CD14-positive monocyte (primary cell): ENCODE data around the gene MMP28. TPM values are rescaled to one million over a fixed set of nuclear protein-coding genes. Genes with fewer than 3 reads are reported as not detected.

Source experiments
- DNase-seq, 3 donors: peaks; one replicate each; pipeline ENCODE4 v3.0.0-alpha.2; 2011 to 2022
- H2AFZ ChIP-seq: 2 replicates; pipeline ENCODE4 v1.6.0; 2012; ENCODE audit warnings: mild to moderate bottlenecking, low read depth, low read length, inconsistent platforms; ENCODE audit not compliant: insufficient read depth, poor library complexity, severe bottlenecking
- H3K27ac ChIP-seq, 2 donors: 1 replicate in 1 of 2; 2 replicates in 1 of 2; pipeline ENCODE4 v1.5.1; 2012 to 2013; ENCODE audit warnings: low read length in 2 of 2, control low read depth in 1 of 2, inconsistent platforms in 1 of 2, low read depth in 1 of 2, mild to moderate bottlenecking in 1 of 2
- H3K27me3 ChIP-seq, 2 donors: one replicate each; pipeline versions ENCODE4 v1.6.0 to v1.6.1; 2011 to 2013; ENCODE audit warnings: low read length in 2 of 2; ENCODE audit not compliant: control insufficient read depth in 2 of 2, insufficient read depth in 2 of 2
- H3K36me3 ChIP-seq, 2 donors: replicated peaks in 1 of 2; 1 replicate in 1 of 2; 2 replicates in 1 of 2; pipeline versions ENCODE4 v1.5.1 to v1.6.1; 2012 to 2013; ENCODE audit warnings: low read length in 2 of 2, control low read depth in 1 of 2, inconsistent platforms in 1 of 2, mild to moderate bottlenecking in 1 of 2; ENCODE audit not compliant: insufficient read depth in 2 of 2, control insufficient read depth in 1 of 2
- H3K4me1 ChIP-seq, 2 donors: 1 replicate in 1 of 2; 2 replicates in 1 of 2; pipeline versions ENCODE4 v1.5.1 to v1.6.1; 2012 to 2013; ENCODE audit warnings: low read length in 2 of 2, control low read depth in 1 of 2, inconsistent platforms in 1 of 2, mild to moderate bottlenecking in 1 of 2, moderate library complexity in 1 of 2; ENCODE audit not compliant: insufficient read depth in 2 of 2, control insufficient read depth in 1 of 2
- H3K4me2 ChIP-seq: replicated peaks from 2 replicates; pipeline ENCODE3; 2012; ENCODE audit warnings: low read length, moderate library complexity, mild to moderate bottlenecking; ENCODE audit not compliant: poor library complexity, severe bottlenecking; ENCODE audit errors: extremely low read depth
- H3K4me3 ChIP-seq, 3 experiments: fragments of 200-600 bp in 1 of 3; sonication (generic) in 1 of 3; replicated peaks in 1 of 3; 1 replicate in 2 of 3; 2 replicates in 1 of 3; pipeline ENCODE4 v1.5.1; 2011 to 2013; ENCODE audit warnings: low read length in 3 of 3, mild to moderate bottlenecking in 3 of 3, control low read depth in 2 of 3, low read depth in 2 of 3, inconsistent platforms in 1 of 3, moderate library complexity in 1 of 3
- H3K79me2 ChIP-seq: 2 replicates; pipeline ENCODE4 v1.6.0; 2012; ENCODE audit warnings: mild to moderate bottlenecking, control low read depth, inconsistent platforms, low read length, moderate library complexity; ENCODE audit not compliant: insufficient read depth
- H3K9ac ChIP-seq: 2 replicates; pipeline ENCODE4 v1.6.0; 2017; ENCODE audit warnings: low read length, mild to moderate bottlenecking; ENCODE audit not compliant: insufficient read depth, poor library complexity, severe bottlenecking
- H3K9me3 ChIP-seq, 2 donors: replicated peaks in 1 of 2; 1 replicate in 1 of 2; 2 replicates in 1 of 2; pipeline versions ENCODE4 v1.5.1 to v1.6.1; 2012 to 2013; ENCODE audit warnings: low read length in 2 of 2, control low read depth in 1 of 2; ENCODE audit not compliant: control insufficient read depth in 1 of 2, insufficient read depth in 1 of 2
- H4K20me1 ChIP-seq: 2 replicates; pipeline ENCODE4 v1.6.0; 2012; ENCODE audit warnings: mild to moderate bottlenecking, low read length, control low read depth, moderate library complexity; ENCODE audit not compliant: insufficient read depth
- H3K27ac Mint-ChIP-seq, 7 donors: one replicate each; pipeline ENCODE4 v1.8.0; 2020; ENCODE audit warnings: mild to moderate bottlenecking in 7 of 7, mixed read lengths in 7 of 7, moderate library complexity in 6 of 7, inconsistent platforms in 2 of 7
- H3K27me3 Mint-ChIP-seq, 3 donors: one replicate each; pipeline ENCODE4 v1.8.0; 2021 to 2022; ENCODE audit warnings: low read depth in 3 of 3, mild to moderate bottlenecking in 3 of 3, mixed read lengths in 3 of 3, moderate library complexity in 3 of 3, inconsistent platforms in 1 of 3
- H3K36me3 Mint-ChIP-seq, 2 donors: one replicate each; pipeline ENCODE4 v1.8.0; 2020; ENCODE audit warnings: mixed read lengths in 2 of 2, inconsistent platforms in 1 of 2, mild to moderate bottlenecking in 1 of 2
- H3K4me1 Mint-ChIP-seq: one replicate; pipeline ENCODE4 v1.8.0; 2020; ENCODE audit warnings: mild to moderate bottlenecking, mixed read lengths
- H3K4me3 Mint-ChIP-seq, 2 donors: one replicate each; pipeline ENCODE4 v1.8.0; 2020; ENCODE audit warnings: mild to moderate bottlenecking in 2 of 2, mixed read lengths in 2 of 2, moderate library complexity in 1 of 2
- H3K9me3 Mint-ChIP-seq, 7 donors: one replicate each; pipeline ENCODE4 v1.8.0; 2020 to 2022; ENCODE audit warnings: mixed read lengths in 7 of 7, mild to moderate bottlenecking in 6 of 7, moderate library complexity in 6 of 7, inconsistent platforms in 2 of 7
- WGBS: methylation state at CpG from one replicate; pipeline ENCODE4 v1.1.5; 2013; ENCODE audit warnings: missing lambda C conversion rate; ENCODE audit not compliant: insufficient coverage; 5-methylcytosine and 5-hydroxymethylcytosine counted together
- intact Hi-C, 2 donors: fragments of 100-400 bp; cut with micrococcal nuclease; formaldehyde crosslinking; loops; one replicate each; pipeline versions ENCODE4 v1.15.0 to v1.15.1; 2023
- polyA plus RNA-seq, 3 donors: library from polyadenylated mRNA; depleted of rRNA in 1 of 3; unstranded in 2 of 3; stranded (reverse) in 1 of 3; fragments of 300-500 nt in 2 of 3; fragments of >200 nt in 1 of 3; fragmentation: Illumina TruSeq in 2 of 3; gene quantifications; 1 replicate in 2 of 3; 2 replicates in 1 of 3; pipeline ENCODE4 v1.2.3, GENCODE V29; 2012 to 2021
- TF ChIP-seq, protein P1 (sequence below): fragments of 200-600 bp; IDR thresholded peaks from one replicate; pipeline ENCODE4 v1.8.0; 2022; ENCODE audit warnings: antibody characterized with exemption, mild to moderate bottlenecking

MMP28 gene
- polyA plus RNA-seq, 3 donors, result not detected

- Mint-ChIP-seq H3K9me3 (peaks cover 0 to 8% (median 0%) of the 10 kb centered on the region in 7 donors), H3K27ac (no peak overlapping the region), H3K27me3 (peaks cover 29 to 45% (median 39%) of the 10 kb centered on the region in 3 donors), H3K36me3 (no peaks in the 10 kb centered on the region), H3K4me3 (peak overlapping the region; percentile 27 to 72), H3K4me1 (peaks cover 6% of the 10 kb centered on the region)
- Histone ChIP-seq H4K20me1 (no peaks in the 10 kb centered on the region), H3K4me2 (no peak overlapping the region), H3K79me2 (no peaks in the 10 kb centered on the region), H3K36me3 (no peaks in the 10 kb centered on the region), H3K9me3 (no peaks in the 10 kb centered on the region), H2AFZ (no peak overlapping the region), H3K4me1 (no peaks in the 10 kb centered on the region), H3K4me3 (no peak overlapping the region), H3K9ac (no peak overlapping the region), H3K27me3 (peaks cover 7 to 27% of the 10 kb centered on the region in 2 donors), H3K27ac (no peak overlapping the region)
- DNase-seq, result no peak
- intact Hi-C loops, result loop anchor here in 1 of 2 donors (10.0 kb wide), 1 partner anchor 576 kb away; no protein-coding TSS in a partner anchor
- 21% methylated on average over 68 of the region's 73 CpGs for WGBS
- TF ChIP-seq, protein P1, sequence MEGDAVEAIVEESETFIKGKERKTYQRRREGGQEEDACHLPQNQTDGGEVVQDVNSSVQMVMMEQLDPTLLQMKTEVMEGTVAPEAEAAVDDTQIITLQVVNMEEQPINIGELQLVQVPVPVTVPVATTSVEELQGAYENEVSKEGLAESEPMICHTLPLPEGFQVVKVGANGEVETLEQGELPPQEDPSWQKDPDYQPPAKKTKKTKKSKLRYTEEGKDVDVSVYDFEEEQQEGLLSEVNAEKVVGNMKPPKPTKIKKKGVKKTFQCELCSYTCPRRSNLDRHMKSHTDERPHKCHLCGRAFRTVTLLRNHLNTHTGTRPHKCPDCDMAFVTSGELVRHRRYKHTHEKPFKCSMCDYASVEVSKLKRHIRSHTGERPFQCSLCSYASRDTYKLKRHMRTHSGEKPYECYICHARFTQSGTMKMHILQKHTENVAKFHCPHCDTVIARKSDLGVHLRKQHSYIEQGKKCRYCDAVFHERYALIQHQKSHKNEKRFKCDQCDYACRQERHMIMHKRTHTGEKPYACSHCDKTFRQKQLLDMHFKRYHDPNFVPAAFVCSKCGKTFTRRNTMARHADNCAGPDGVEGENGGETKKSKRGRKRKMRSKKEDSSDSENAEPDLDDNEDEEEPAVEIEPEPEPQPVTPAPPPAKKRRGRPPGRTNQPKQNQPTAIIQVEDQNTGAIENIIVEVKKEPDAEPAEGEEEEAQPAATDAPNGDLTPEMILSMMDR, result no peak
Measured at GRCh38 chr17:35740997-35741931, 54.2 kb downstream of the MMP28 start.

- no peaks in the 10 kb centered on the region for H4K20me1 ChIP-seq
- peaks cover 7 to 27% of the 10 kb centered on the region in 2 donors for H3K27me3 ChIP-seq
- no peaks in the 10 kb centered on the region for H3K9me3 ChIP-seq
- intact Hi-C loops, result loop anchor here in 1 of 2 donors (10.0 kb wide), 1 partner anchor 575 kb away; no protein-coding TSS in a partner anchor
- no peaks in the 10 kb centered on the region for H3K4me1 ChIP-seq
- H3K36me3 ChIP-seq, result no peaks in the 10 kb centered on the region
- 96% methylated on average over 7 of the region's 7 CpGs for WGBS
- H3K27ac Mint-ChIP-seq, result no peak overlapping the region
- no peak overlapping the region for H3K9ac ChIP-seq
- peaks cover 0 to 8% (median 0%) of the 10 kb centered on the region in 7 donors for H3K9me3 Mint-ChIP-seq
- H3K4me1 Mint-ChIP-seq, result peaks cover 6% of the 10 kb centered on the region
- no peaks in the 10 kb centered on the region for H3K79me2 ChIP-seq
- peaks cover 29 to 45% (median 39%) of the 10 kb centered on the region in 3 donors for H3K27me3 Mint-ChIP-seq
- H2AFZ ChIP-seq, result no peak overlapping the region
- no peak overlapping the region for H3K4me3 ChIP-seq
- no peaks in the 10 kb centered on the region for H3K36me3 Mint-ChIP-seq
- no peak overlapping the region for H3K4me2 ChIP-seq
- TF ChIP-seq, protein P1, result no peak
- DNase-seq, result no peak
- peak overlapping the region in 1 of 2 donors; percentile 40 for H3K4me3 Mint-ChIP-seq
- H3K27ac ChIP-seq, result no peak overlapping the region
Measured at GRCh38 chr17:35740216-35740615, 55.2 kb downstream of the MMP28 start.
